Measurements from ENCODE around the gene RPS6KL1. TPM values are rescaled to one million over a fixed set of nuclear protein-coding genes. Genes with fewer than 3 reads are reported as not detected.

Gene RPS6KL1
- total RNA-seq, 1 donor from 2014 or later: 12.1 TPM

DNA sequence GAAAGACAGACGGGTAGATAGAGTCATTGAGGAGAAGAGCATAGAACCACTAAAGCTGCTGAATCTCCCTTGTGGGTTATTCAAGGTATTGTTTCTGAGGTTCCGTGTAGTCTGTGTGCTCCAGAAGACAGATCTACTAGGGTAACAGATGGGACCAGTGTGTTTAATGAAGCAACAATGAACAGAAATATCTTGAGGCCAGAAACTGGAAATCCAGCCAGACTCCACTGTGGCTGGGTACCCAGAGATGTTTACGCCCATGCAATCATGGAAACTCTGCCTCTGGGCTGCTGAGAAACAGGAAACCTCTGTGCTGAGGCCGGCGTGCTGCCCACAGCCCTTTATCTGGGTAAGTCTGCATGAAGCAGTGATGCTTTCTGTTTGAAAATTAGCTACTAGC lies 55.4 kb downstream of the RPS6KL1 start:
- H3K4me3 ChIP-seq: no peak overlapping the region
- no peaks in the 10 kb centered on the region for H3K9me3 ChIP-seq
- H3K36me3 ChIP-seq: no peaks in the 10 kb centered on the region
- TF ChIP-seq, protein P1, sequence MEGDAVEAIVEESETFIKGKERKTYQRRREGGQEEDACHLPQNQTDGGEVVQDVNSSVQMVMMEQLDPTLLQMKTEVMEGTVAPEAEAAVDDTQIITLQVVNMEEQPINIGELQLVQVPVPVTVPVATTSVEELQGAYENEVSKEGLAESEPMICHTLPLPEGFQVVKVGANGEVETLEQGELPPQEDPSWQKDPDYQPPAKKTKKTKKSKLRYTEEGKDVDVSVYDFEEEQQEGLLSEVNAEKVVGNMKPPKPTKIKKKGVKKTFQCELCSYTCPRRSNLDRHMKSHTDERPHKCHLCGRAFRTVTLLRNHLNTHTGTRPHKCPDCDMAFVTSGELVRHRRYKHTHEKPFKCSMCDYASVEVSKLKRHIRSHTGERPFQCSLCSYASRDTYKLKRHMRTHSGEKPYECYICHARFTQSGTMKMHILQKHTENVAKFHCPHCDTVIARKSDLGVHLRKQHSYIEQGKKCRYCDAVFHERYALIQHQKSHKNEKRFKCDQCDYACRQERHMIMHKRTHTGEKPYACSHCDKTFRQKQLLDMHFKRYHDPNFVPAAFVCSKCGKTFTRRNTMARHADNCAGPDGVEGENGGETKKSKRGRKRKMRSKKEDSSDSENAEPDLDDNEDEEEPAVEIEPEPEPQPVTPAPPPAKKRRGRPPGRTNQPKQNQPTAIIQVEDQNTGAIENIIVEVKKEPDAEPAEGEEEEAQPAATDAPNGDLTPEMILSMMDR (IDR thresholded peaks at IDR 0.05): no peak
- peaks cover 0 to 3% of the 10 kb centered on the region in 2 donors for H3K4me1 ChIP-seq
- intact Hi-C loops (cut with DNase I): no loop called here
- no peaks in the 10 kb centered on the region for H3K27me3 ChIP-seq
- peak in 1 of 2 donors; percentile 72 for DNase-seq (ENCODE audit: low spot score in 2 of 2)
- peak overlapping the region; percentile 38 to 69 for H3K27ac ChIP-seq

DNA sequence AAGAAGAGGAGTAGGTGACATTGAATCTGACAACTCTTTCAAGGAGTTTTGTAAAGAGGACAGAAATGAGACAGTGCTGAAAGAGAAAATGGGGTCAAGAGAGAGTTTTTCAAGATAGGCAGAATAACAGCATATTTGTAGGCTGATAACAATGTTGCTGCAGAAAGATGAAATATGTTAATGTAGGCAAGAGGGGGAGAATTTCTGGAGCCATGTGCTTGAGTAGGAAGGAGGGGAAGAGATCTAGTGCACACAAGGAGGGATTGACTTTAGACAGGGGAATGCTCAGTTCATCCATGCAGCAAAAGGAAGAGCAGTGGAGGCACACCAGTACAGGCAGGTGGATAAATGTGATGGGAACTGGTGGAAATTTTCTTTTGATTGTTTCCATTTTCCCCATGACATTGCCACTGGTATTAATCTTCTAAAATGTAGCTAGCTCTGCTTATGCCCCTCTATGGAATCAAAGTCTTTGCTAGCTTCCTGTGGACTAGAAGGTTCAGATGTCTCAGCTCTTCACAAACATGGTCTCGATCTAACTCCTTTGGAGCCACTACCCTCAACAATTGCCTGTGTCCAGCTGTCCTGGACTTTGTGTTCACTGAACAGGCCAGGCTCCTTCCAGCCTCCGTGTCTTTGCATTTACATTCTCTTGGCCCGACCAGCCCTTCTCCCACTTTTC lies 56.2 kb downstream of the RPS6KL1 start:
- Histone ChIP-seq H3K27me3 (no peaks in the 10 kb centered on the region), H3K4me3 (no peak overlapping the region), H3K27ac (peak overlapping the region in 1 of 2 donors; percentile 69), H3K9me3 (no peaks in the 10 kb centered on the region), H3K4me1 (peaks cover 0 to 3% of the 10 kb centered on the region in 2 donors), H3K36me3 (no peaks in the 10 kb centered on the region)
- DNase-seq (ENCODE audit: low spot score in 2 of 2): peak in 1 of 2 donors; percentile 30
- intact Hi-C loops (cut with DNase I): no loop called here
- TF ChIP-seq, protein P1 (IDR thresholded peaks at IDR 0.05): no peak

DNA sequence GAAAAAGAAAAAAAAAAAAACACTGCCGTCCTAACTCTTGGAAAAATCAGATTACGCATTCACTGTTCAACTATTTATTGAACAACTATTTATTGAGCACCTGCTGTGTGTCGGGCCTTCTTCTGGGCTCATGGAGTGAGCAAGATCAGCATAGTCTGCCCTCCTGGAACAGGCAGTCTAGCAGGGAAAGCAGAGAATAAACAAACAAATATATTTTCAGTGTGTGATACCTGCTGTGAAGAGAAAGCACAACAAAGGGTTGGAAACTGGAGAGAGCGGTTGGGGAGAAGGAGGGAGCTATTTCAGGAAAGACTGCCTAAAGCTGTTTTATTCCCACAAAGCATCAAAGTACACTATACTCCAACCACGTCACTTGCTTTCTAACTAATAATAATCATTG lies 57.9 kb downstream of the RPS6KL1 start:
- no peaks in the 10 kb centered on the region for H3K27me3 ChIP-seq
- peaks cover 0 to 3% of the 10 kb centered on the region in 2 donors for H3K4me1 ChIP-seq
- intact Hi-C loops (cut with DNase I): no loop called here
- TF ChIP-seq, protein P1 (IDR thresholded peaks at IDR 0.05): no peak
- no peak for DNase-seq (ENCODE audit: low spot score in 2 of 2)
- no peak overlapping the region for H3K27ac ChIP-seq
- H3K9me3 ChIP-seq: no peaks in the 10 kb centered on the region
- H3K36me3 ChIP-seq: no peaks in the 10 kb centered on the region
- no peak overlapping the region for H3K4me3 ChIP-seq

DNA sequence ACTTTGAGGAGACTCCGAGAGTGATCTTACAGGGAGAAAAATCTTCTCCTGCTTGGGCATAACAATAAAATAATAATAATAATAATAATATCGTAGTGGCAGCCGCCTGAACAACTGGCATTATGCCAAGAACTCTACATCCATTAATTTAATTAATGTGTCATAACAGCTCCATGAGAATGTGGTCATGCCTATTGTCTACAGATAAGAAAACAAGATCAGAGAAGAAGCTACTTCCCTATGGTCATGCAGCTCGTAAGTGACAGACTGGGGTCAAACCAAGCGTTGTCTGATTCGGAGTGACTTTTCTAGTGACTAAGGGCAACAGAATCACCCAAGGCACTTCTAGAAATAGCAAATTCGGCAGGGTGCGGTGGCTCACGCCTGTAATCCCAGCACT lies 58.9 kb downstream of the RPS6KL1 start:
- TF ChIP-seq, protein P1 (IDR thresholded peaks at IDR 0.05): no peak
- Histone ChIP-seq H3K36me3 (no peaks in the 10 kb centered on the region), H3K27me3 (no peaks in the 10 kb centered on the region), H3K27ac (no peak overlapping the region), H3K9me3 (no peaks in the 10 kb centered on the region), H3K4me1 (peaks cover 0 to 3% of the 10 kb centered on the region in 2 donors), H3K4me3 (no peak overlapping the region)
- intact Hi-C loops (cut with DNase I): no loop called here
- peak in 1 of 2 donors; percentile 28 for DNase-seq (ENCODE audit: low spot score in 2 of 2)

DNA sequence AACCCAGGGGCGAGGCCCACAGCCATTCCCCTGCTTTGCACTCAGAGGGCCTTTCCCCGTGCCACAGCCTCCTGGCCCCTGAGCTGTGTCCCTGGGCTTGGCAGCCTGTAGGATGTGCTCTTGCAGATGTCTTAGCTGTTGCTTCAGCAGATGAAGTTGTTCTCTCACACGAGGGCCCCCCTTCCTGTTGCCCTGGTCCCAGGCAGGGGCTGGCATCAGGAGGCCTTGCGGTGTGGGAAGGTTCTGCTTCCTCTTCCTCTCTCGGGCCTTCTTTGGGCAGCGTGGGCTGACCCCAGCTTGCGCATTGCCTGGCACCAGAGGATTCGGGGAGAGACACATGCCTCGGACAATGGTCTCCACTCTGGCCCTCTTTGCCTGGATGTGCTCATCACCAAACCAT lies 59.8 kb downstream of the RPS6KL1 start:
- TF ChIP-seq, protein P1 (IDR thresholded peaks at IDR 0.05): no peak
- no peaks in the 10 kb centered on the region for H3K36me3 ChIP-seq
- no peaks in the 10 kb centered on the region for H3K9me3 ChIP-seq
- intact Hi-C loops (cut with DNase I): no loop called here
- peaks cover 0 to 3% of the 10 kb centered on the region in 2 donors for H3K4me1 ChIP-seq
- no peaks in the 10 kb centered on the region for H3K27me3 ChIP-seq
- no peak overlapping the region for H3K27ac ChIP-seq
- H3K4me3 ChIP-seq: no peak overlapping the region
- DNase-seq (ENCODE audit: low spot score in 2 of 2): peak in 1 of 2 donors; percentile 66

All from ascending aorta (tissue), 2 donors.